HEK293 (cell line): ENCODE results near the gene FOXC1.

Source experiments
- CTCF ChIP-seq: fragments of 450-650 bp; formaldehyde crosslinking; IDR thresholded peaks from 2 replicates; pipeline ENCODE4 v1.5.1; 2016; ENCODE audit warnings: missing biosample characterization, missing genetic modification characterization
- KLF17 ChIP-seq: fragments of 450-650 bp; formaldehyde crosslinking; IDR thresholded peaks from 2 replicates; pipeline ENCODE4 v1.5.1; 2016; ENCODE audit warnings: missing biosample characterization, missing genetic modification characterization
- KLF9 ChIP-seq: fragments of 450-650 bp; formaldehyde crosslinking; IDR thresholded peaks from 2 replicates; pipeline ENCODE4 v1.5.1; 2016; ENCODE audit warnings: missing biosample characterization, missing genetic modification characterization, low read depth
- MEIS1 ChIP-seq: sonication (generic); formaldehyde crosslinking; IDR thresholded peaks from 2 replicates; pipeline ENCODE4 v1.8.1; 2022; ENCODE audit warnings: missing genetic modification reagents, mild to moderate bottlenecking, borderline replicate concordance
- MYNN ChIP-seq: fragments of 450-650 bp; formaldehyde crosslinking; IDR thresholded peaks from 2 replicates; pipeline ENCODE4 v1.5.1; 2016; ENCODE audit warnings: missing biosample characterization, missing genetic modification characterization, borderline replicate concordance
- PRDM10 ChIP-seq: fragments of 450-650 bp; formaldehyde crosslinking; IDR thresholded peaks from 2 replicates; pipeline ENCODE4 v1.5.1; 2016; ENCODE audit warnings: missing biosample characterization, missing genetic modification characterization
- SCRT1 ChIP-seq: fragments of 450-650 bp; formaldehyde crosslinking; IDR thresholded peaks from 2 replicates; pipeline ENCODE4 v1.5.1; 2016; ENCODE audit warnings: missing biosample characterization, missing genetic modification characterization, borderline replicate concordance
- ZNF26 ChIP-seq: fragments of 450-650 bp; formaldehyde crosslinking; IDR thresholded peaks from 2 replicates; pipeline ENCODE4 v1.5.1; 2016; ENCODE audit warnings: missing biosample characterization, missing genetic modification characterization
- ZNF311 ChIP-seq: fragments of 450-650 bp; formaldehyde crosslinking; IDR thresholded peaks from 2 replicates; pipeline ENCODE4 v1.5.1; 2017; ENCODE audit warnings: missing biosample characterization, missing genetic modification characterization, borderline replicate concordance
- ZNF555 ChIP-seq: fragments of 450-650 bp; formaldehyde crosslinking; conservative IDR thresholded peaks from 2 replicates; pipeline ENCODE4 v1.5.1; 2017; ENCODE audit warnings: missing biosample characterization, mild to moderate bottlenecking, missing genetic modification characterization, inconsistent platforms
- ZNF580 ChIP-seq: fragments of 450-650 bp; formaldehyde crosslinking; IDR thresholded peaks from 2 replicates; pipeline ENCODE4 v1.5.1; 2016; ENCODE audit warnings: missing biosample characterization, missing genetic modification characterization
- ZNF677 ChIP-seq: fragments of 450-650 bp; IDR thresholded peaks from 2 replicates; pipeline ENCODE4 v1.5.0; 2018; ENCODE audit warnings: missing biosample characterization, mild to moderate bottlenecking, missing genetic modification characterization, moderate library complexity
- ZNF792 ChIP-seq: fragments of 450-650 bp; formaldehyde crosslinking; IDR thresholded peaks from 2 replicates; pipeline ENCODE4 v1.5.1; 2016; ENCODE audit warnings: missing biosample characterization, missing genetic modification characterization
- ZSCAN5A ChIP-seq: fragments of 450-650 bp; formaldehyde crosslinking; IDR thresholded peaks from 2 replicates; pipeline ENCODE4 v1.5.1; 2016; ENCODE audit warnings: missing biosample characterization, missing genetic modification characterization

- TF ChIP-seq MEIS1 (CRISPR knock-in tag) (no peak), CTCF (tag by site-specific recombination) (no peak), ZNF555 (tag by site-specific recombination) (no peak), ZNF311 (tag by site-specific recombination) (no peak), PRDM10 (tag by site-specific recombination) (no peak), ZNF580 (tag by site-specific recombination) (no peak), ZNF792 (tag by site-specific recombination) (no peak), ZNF26 (no peak), ZNF677 (tag by site-specific recombination) (no peak), KLF17 (no peak), KLF9 (tag by site-specific recombination) (no peak), MYNN (tag by site-specific recombination) (no peak), SCRT1 (tag by site-specific recombination) (no peak), ZSCAN5A (tag by site-specific recombination) (no peak)
Observed at GRCh38 chr6:1574890-1575209, 34.9 kb upstream of the FOXC1 start.
